MM.1S (cell line): ENCODE measurements around the gene PDIA2.

ENCODE experiments used
- DNase-seq: peaks from one replicate; pipeline ENCODE4 v3.0.0-alpha.2; 2015
- H2AFZ ChIP-seq: fragments of 300-600 bp; sonication (generic); 2 replicates; pipeline ENCODE4 v1.6.0; 2016; ENCODE audit warnings: antibody characterized with exemption, low read length
- H3F3A ChIP-seq: fragments of 300-600 bp; sonication (generic); 2 replicates; pipeline ENCODE4 v1.6.1; 2016; ENCODE audit warnings: mild to moderate bottlenecking, antibody characterized with exemption, low read length, moderate library complexity, mixed read lengths; ENCODE audit not compliant: insufficient read depth
- H3K27ac ChIP-seq: fragments of 300-600 bp; sonication (generic); 2 replicates; pipeline ENCODE4 v1.5.1; 2016; ENCODE audit warnings: mild to moderate bottlenecking, low read length
- H3K27me3 ChIP-seq: fragments of 300-600 bp; sonication (generic); replicated peaks from 2 replicates; pipeline ENCODE4 v1.6.0; 2016; ENCODE audit warnings: low read length; ENCODE audit not compliant: insufficient read depth
- H3K36me3 ChIP-seq: fragments of 300-600 bp; sonication (generic); replicated peaks from 2 replicates; pipeline ENCODE4 v1.6.1; 2016; ENCODE audit warnings: mild to moderate bottlenecking, low read length, mixed read lengths; ENCODE audit not compliant: insufficient read depth
- H3K4me1 ChIP-seq: fragments of 300-600 bp; sonication (generic); 2 replicates; pipeline ENCODE4 v1.6.1; 2016; ENCODE audit warnings: low read length, mixed read lengths
- H3K4me2 ChIP-seq: fragments of 300-600 bp; sonication (generic); 2 replicates; pipeline ENCODE4 v1.6.0; 2016; ENCODE audit warnings: low read depth, low read length
- H3K4me3 ChIP-seq: fragments of 300-600 bp; sonication (generic); 2 replicates; pipeline ENCODE4 v1.5.1; 2016; ENCODE audit warnings: low read length, mixed read lengths
- H3K79me2 ChIP-seq: fragments of 300-600 bp; sonication (generic); 2 replicates; pipeline ENCODE4 v1.6.1; 2016; ENCODE audit warnings: mixed run types, low read length, mixed read lengths
- H3K9ac ChIP-seq: fragments of 300-600 bp; sonication (generic); 2 replicates; pipeline ENCODE4 v1.6.1; 2016; ENCODE audit warnings: low read length, mixed read lengths
- H3K9me2 ChIP-seq: fragments of 300-600 bp; sonication (generic); replicated peaks from 2 replicates; pipeline ENCODE4 v1.6.1; 2016; ENCODE audit warnings: mild to moderate bottlenecking, low read length, mixed read lengths; ENCODE audit not compliant: insufficient read depth
- H3K9me3 ChIP-seq: fragments of 300-600 bp; sonication (generic); replicated peaks from 2 replicates; pipeline ENCODE4 v1.6.1; 2016; ENCODE audit warnings: mild to moderate bottlenecking, low read length, mixed read lengths; ENCODE audit not compliant: insufficient read depth
- H4K20me1 ChIP-seq: fragments of 300-600 bp; sonication (generic); 2 replicates; pipeline ENCODE4 v1.6.1; 2016; ENCODE audit warnings: mild to moderate bottlenecking, low read length, moderate library complexity, mixed read lengths; ENCODE audit not compliant: insufficient read depth
- CTCF ChIP-seq: fragments of 300-600 bp; sonication (generic); IDR thresholded peaks from 2 replicates; pipeline ENCODE4 v1.5.1; 2016; ENCODE audit warnings: antibody characterized with exemption, low read length, mixed read lengths
- EZH2 ChIP-seq: fragments of 300-600 bp; sonication (generic); optimal IDR thresholded peaks from 2 replicates; pipeline ENCODE3; 2017; ENCODE audit warnings: low read depth, mild to moderate bottlenecking, antibody characterized with exemption, low read length, mixed read lengths
- EZH2phosphoT487 ChIP-seq: fragments of 300-600 bp; sonication (generic); IDR thresholded peaks from 2 replicates; pipeline ENCODE4 v1.6.1; 2018; ENCODE audit warnings: antibody characterized with exemption, low read length

The PDIA2 gene

GRCh38 chr16:259226-259625, 23.7 kb upstream of the PDIA2 start:
- no peak overlapping the region for H3K4me3 ChIP-seq

GRCh38 chr16:259814-260253, 23.1 kb upstream of the PDIA2 start:
- no peak overlapping the region for H3K9ac ChIP-seq

More at GRCh38 chr16:259226-259625, 23.7 kb upstream of the PDIA2 start:
- no peak overlapping the region for H3K9ac ChIP-seq
- no peaks in the 10 kb centered on the region for H3K9me2 ChIP-seq
- H4K20me1 ChIP-seq = no peaks in the 10 kb centered on the region
- TF ChIP-seq CTCF = no peak
- no peak for TF ChIP-seq EZH2
- TF ChIP-seq EZH2phosphoT487 = no peak
- H3K79me2 ChIP-seq = no peaks in the 10 kb centered on the region
- no peak overlapping the region for H3K27ac ChIP-seq
- no peaks in the 10 kb centered on the region for H3K4me1 ChIP-seq
- H3K4me2 ChIP-seq = no peak overlapping the region
- H3K9me3 ChIP-seq = no peaks in the 10 kb centered on the region
- H2AFZ ChIP-seq = no peak overlapping the region
- no peaks in the 10 kb centered on the region for H3F3A ChIP-seq
- H3K36me3 ChIP-seq = no peaks in the 10 kb centered on the region
- H3K27me3 ChIP-seq = no peaks in the 10 kb centered on the region
- no peak for DNase-seq

GRCh38 chr16:260326-260725, 22.6 kb upstream of the PDIA2 start:
- Histone ChIP-seq H3K27ac (no peak overlapping the region), H3K79me2 (no peaks in the 10 kb centered on the region), H2AFZ (no peak overlapping the region), H4K20me1 (no peaks in the 10 kb centered on the region), H3K4me3 (no peak overlapping the region), H3F3A (no peaks in the 10 kb centered on the region), H3K4me1 (no peaks in the 10 kb centered on the region), H3K9me3 (no peaks in the 10 kb centered on the region), H3K36me3 (no peaks in the 10 kb centered on the region), H3K9ac (no peak overlapping the region), H3K27me3 (no peaks in the 10 kb centered on the region), H3K4me2 (no peak overlapping the region), H3K9me2 (no peaks in the 10 kb centered on the region)
- DNase-seq = no peak
- TF ChIP-seq EZH2phosphoT487 = no peak
- no peak for TF ChIP-seq EZH2
- TF ChIP-seq CTCF = no peak

More at GRCh38 chr16:259814-260253, 23.1 kb upstream of the PDIA2 start:
- H3F3A ChIP-seq = no peaks in the 10 kb centered on the region
- no peaks in the 10 kb centered on the region for H3K27me3 ChIP-seq
- no peak overlapping the region for H2AFZ ChIP-seq
- DNase-seq = no peak
- H4K20me1 ChIP-seq = no peaks in the 10 kb centered on the region
- H3K9me2 ChIP-seq = no peaks in the 10 kb centered on the region
- no peaks in the 10 kb centered on the region for H3K36me3 ChIP-seq
- no peaks in the 10 kb centered on the region for H3K9me3 ChIP-seq
- H3K27ac ChIP-seq = no peak overlapping the region
- no peaks in the 10 kb centered on the region for H3K4me1 ChIP-seq
- TF ChIP-seq EZH2 (no peak), CTCF (no peak), EZH2phosphoT487 (no peak)
- H3K79me2 ChIP-seq = no peaks in the 10 kb centered on the region
- no peak overlapping the region for H3K4me3 ChIP-seq
- H3K4me2 ChIP-seq = no peak overlapping the region
